HEK293 (cell line): ENCODE results near the gene RSRC1.
"Not testable (repeated sequence)": the region's sequence is repeated elsewhere in the genome, so short reads cannot be mapped to it uniquely, and the experiment has no call there.

Experiments
- CTCF ChIA-PET: fragments of 350-600 bp; formaldehyde crosslinking; extraction: SDS; loops from one replicate; lab custom pipeline; 2021; ENCODE audit warnings: antibody characterized with exemption; lab: Yijun Ruan, JAX
- POLR2A ChIA-PET: fragments of 300-600 bp; formaldehyde crosslinking; extraction: SDS; loops from one replicate; lab custom pipeline; 2020; ENCODE audit warnings: antibody characterized with exemption, inconsistent platforms; lab: Yijun Ruan, JAX
- H3K27ac ChIP-seq: fragments of 200-500 bp; sonication (Bioruptor generic); 2 replicates; pipeline ENCODE4 v1.5.1; 2014; ENCODE audit warnings: low read depth, low read length, control low read depth, inconsistent platforms; ENCODE audit errors: extremely low read depth
- H3K36me3 ChIP-seq, 2 experiments: fragments of 200-500 bp in 1 of 2; sonication (Bioruptor generic) in 1 of 2; 1 replicate in 1 of 2; 2 replicates in 1 of 2; pipeline ENCODE4 v1.5.1; 2014 to 2017; ENCODE audit warnings: inconsistent platforms in 2 of 2, low read length in 2 of 2; ENCODE audit not compliant: control insufficient read depth in 2 of 2, insufficient read depth in 1 of 2
- H3K4me1 ChIP-seq: fragments of 200-500 bp; sonication (Bioruptor generic); 2 replicates; pipeline ENCODE4 v1.5.1; 2014; ENCODE audit warnings: mild to moderate bottlenecking, low read length, inconsistent platforms; ENCODE audit not compliant: control insufficient read depth, insufficient read depth
- H3K4me3 ChIP-seq: 2 replicates; pipeline ENCODE4 v1.5.1; 2011; ENCODE audit warnings: low read depth, mild to moderate bottlenecking, control low read depth, low read length, moderate library complexity
- H3K9me3 ChIP-seq: fragments of 200-500 bp; sonication (Bioruptor generic); 2 replicates; pipeline ENCODE4 v1.5.1; 2014; ENCODE audit warnings: low read depth, low read length, inconsistent platforms; ENCODE audit not compliant: control insufficient read depth, insufficient read depth
- BCL6B ChIP-seq: fragments of 450-650 bp; formaldehyde crosslinking; IDR thresholded peaks from 2 replicates; pipeline ENCODE4 v1.5.1; 2017; ENCODE audit warnings: missing biosample characterization, missing genetic modification characterization
- MZF1 ChIP-seq: fragments of 450-650 bp; formaldehyde crosslinking; IDR thresholded peaks from 2 replicates; pipeline ENCODE4 v1.5.1; 2017; ENCODE audit warnings: missing biosample characterization, missing genetic modification characterization, borderline replicate concordance
- OVOL3 ChIP-seq: fragments of 450-650 bp; formaldehyde crosslinking; IDR thresholded peaks from 2 replicates; pipeline ENCODE4 v1.5.1; 2016; ENCODE audit warnings: missing biosample characterization, missing genetic modification characterization
- PRDM1 ChIP-seq: fragments of 450-650 bp; formaldehyde crosslinking; IDR thresholded peaks from 2 replicates; pipeline ENCODE4; 2016; ENCODE audit warnings: missing biosample characterization, missing genetic modification characterization
- SP3 ChIP-seq: fragments of 450-650 bp; formaldehyde crosslinking; IDR thresholded peaks from 2 replicates; pipeline ENCODE4 v1.5.1; 2016; ENCODE audit warnings: missing biosample characterization, missing genetic modification characterization
- TSHZ1 ChIP-seq: fragments of 450-650 bp; formaldehyde crosslinking; IDR thresholded peaks from 2 replicates; pipeline ENCODE4 v1.5.1; 2016; ENCODE audit warnings: missing biosample characterization, missing genetic modification characterization, borderline replicate concordance
- ZBTB10 ChIP-seq: fragments of 450-650 bp; formaldehyde crosslinking; IDR thresholded peaks from 2 replicates; pipeline ENCODE4 v1.5.1; 2016; ENCODE audit warnings: missing biosample characterization, missing genetic modification characterization
- ZBTB7A ChIP-seq: fragments of 450-650 bp; formaldehyde crosslinking; IDR thresholded peaks from 2 replicates; pipeline ENCODE4 v1.5.1; 2016; ENCODE audit warnings: low read depth, missing biosample characterization, missing genetic modification characterization
- ZFP69B ChIP-seq: fragments of 450-650 bp; formaldehyde crosslinking; IDR thresholded peaks from 2 replicates; pipeline ENCODE4 v1.5.1; 2016; ENCODE audit warnings: missing biosample characterization, missing genetic modification characterization
- ZNF121 ChIP-seq: fragments of 450-650 bp; formaldehyde crosslinking; IDR thresholded peaks from 2 replicates; pipeline ENCODE4 v1.5.1; 2016; ENCODE audit warnings: missing biosample characterization, missing genetic modification characterization
- ZNF169 ChIP-seq: fragments of 450-650 bp; formaldehyde crosslinking; IDR thresholded peaks from 2 replicates; pipeline ENCODE4 v1.5.1; 2016; ENCODE audit warnings: missing biosample characterization, missing genetic modification characterization
- ZNF175 ChIP-seq: fragments of 450-650 bp; formaldehyde crosslinking; IDR thresholded peaks from 2 replicates; pipeline ENCODE4 v1.5.1; 2016; ENCODE audit warnings: missing biosample characterization, missing genetic modification characterization
- ZNF560 ChIP-seq: fragments of 450-650 bp; formaldehyde crosslinking; IDR thresholded peaks from 2 replicates; pipeline ENCODE4 v1.5.1; 2017; ENCODE audit warnings: missing biosample characterization, missing genetic modification characterization, borderline replicate concordance
- ZNF664 ChIP-seq: fragments of 450-650 bp; formaldehyde crosslinking; IDR thresholded peaks from 2 replicates; pipeline ENCODE4 v1.5.1; 2016; ENCODE audit warnings: missing biosample characterization, missing genetic modification characterization
- ZNF677 ChIP-seq: fragments of 450-650 bp; IDR thresholded peaks from 2 replicates; pipeline ENCODE4 v1.5.0; 2018; ENCODE audit warnings: missing biosample characterization, mild to moderate bottlenecking, missing genetic modification characterization, moderate library complexity
- ZNF792 ChIP-seq: fragments of 450-650 bp; formaldehyde crosslinking; IDR thresholded peaks from 2 replicates; pipeline ENCODE4 v1.5.1; 2016; ENCODE audit warnings: missing biosample characterization, missing genetic modification characterization
- ZSCAN30 ChIP-seq: fragments of 450-650 bp; IDR thresholded peaks from 2 replicates; pipeline ENCODE4 v1.5.1; 2018; ENCODE audit warnings: missing biosample characterization, mild to moderate bottlenecking, missing genetic modification characterization, moderate library complexity

Gene RSRC1

GRCh38 chr3:158314426-158315357 lies 204.8 kb downstream of the RSRC1 start (continued):
- no peak for TF ChIP-seq BCL6B (tag by site-specific recombination)
- no peak for TF ChIP-seq ZSCAN30
- TF ChIP-seq ZNF677, result no peak
- TF ChIP-seq ZBTB7A (tag by site-specific recombination), result no peak

GRCh38 chr3:158329696-158330441 lies 220.0 kb downstream of the RSRC1 start:
- H3K36me3 ChIP-seq, POLR2A ChIA-PET, H3K4me3 ChIP-seq, CTCF ChIA-PET, H3K4me1 ChIP-seq, H3K27ac ChIP-seq, H3K9me3 ChIP-seq: not testable (repeated sequence)

- no peaks in the 10 kb centered on the region for H3K4me1 ChIP-seq
- H3K4me3 ChIP-seq, result no peak overlapping the region
- POLR2A ChIA-PET, result no interaction called here
- H3K36me3 ChIP-seq, result no peaks in the 10 kb centered on the region
- no peak for TF ChIP-seq ZNF121 (tag by site-specific recombination)
- no peak for TF ChIP-seq ZNF560 (tag by site-specific recombination)
- no peak for TF ChIP-seq PRDM1
- TF ChIP-seq ZNF175, result no peak
- no peak for TF ChIP-seq SP3 (tag by site-specific recombination)
- no peak for TF ChIP-seq ZFP69B (tag by site-specific recombination)
- TF ChIP-seq, all 188 proteins: peak for 0
- H3K9me3 ChIP-seq, result no peaks in the 10 kb centered on the region
- CTCF ChIA-PET, result no interaction called here
- no peak overlapping the region for H3K27ac ChIP-seq
Measured at GRCh38 chr3:158330870-158331269, 221.0 kb downstream of the RSRC1 start.

- Histone ChIP-seq H3K4me3 (no peak overlapping the region), H3K36me3 (no peaks in the 10 kb centered on the region), H3K4me1 (no peaks in the 10 kb centered on the region), H3K27ac (no peak overlapping the region), H3K9me3 (no peaks in the 10 kb centered on the region)
- TF ChIP-seq ZNF169 (tag by site-specific recombination) (no peak), PRDM1 (0 out of 2 replicates have a peak, but pooled peaks have one; percentile 5), SP3 (tag by site-specific recombination) (no peak)
- ChIA-PET CTCF (no interaction called here), POLR2A (no interaction called here)
Measured at GRCh38 chr3:158333736-158334135, 223.8 kb downstream of the RSRC1 start.

GRCh38 chr3:158337110-158337509 lies 227.2 kb downstream of the RSRC1 start:
- no peaks in the 10 kb centered on the region for H3K4me1 ChIP-seq
- ChIA-PET POLR2A (no interaction called here), CTCF (no interaction called here)
- no peaks in the 10 kb centered on the region for H3K36me3 ChIP-seq
- H3K9me3 ChIP-seq, result no peaks in the 10 kb centered on the region
- no peak overlapping the region for H3K27ac ChIP-seq
- no peak overlapping the region for H3K4me3 ChIP-seq
- TF ChIP-seq TSHZ1 (tag by site-specific recombination), result no peak
- no peak for TF ChIP-seq MZF1
- no peak for TF ChIP-seq ZBTB10
- TF ChIP-seq OVOL3, result no peak
- TF ChIP-seq ZNF664 (tag by site-specific recombination), result no peak
- no peak for TF ChIP-seq ZNF792 (tag by site-specific recombination)
- TF ChIP-seq ZNF677, result no peak
